HG03135 (cell line): ENCODE data around the gene TCEA3.
A peak's percentile ranks its signal among the peaks of the same experiment; 100 is the strongest.

ENCODE experiments used
- ATAC-seq: cut with Tn5 transposase; IDR thresholded peaks from one replicate; pipeline ENCODE4 v1.9.1; 2021; ENCODE audit warnings: mild to moderate bottlenecking, moderate library complexity; ENCODE audit not compliant: unreplicated experiment

Gene TCEA3

DNA sequence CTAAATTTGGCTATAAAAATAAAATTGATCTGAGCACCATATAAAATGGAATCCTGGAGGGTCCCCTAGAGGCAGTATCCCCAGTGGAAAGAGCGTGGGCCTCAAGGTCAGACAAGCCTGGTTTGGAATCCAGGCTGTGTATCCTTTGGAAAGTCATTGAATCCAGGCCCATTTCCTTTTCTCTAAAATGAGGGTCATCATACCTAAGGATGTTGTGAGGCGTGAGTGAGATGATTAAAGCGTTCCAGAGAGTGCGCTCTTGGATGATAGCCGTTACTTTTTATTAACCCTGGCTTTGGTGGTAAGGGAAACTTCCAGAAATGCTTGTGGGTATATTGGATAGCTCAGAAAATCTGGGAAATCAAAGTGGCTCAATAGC, 54.2 kb downstream of the TCEA3 start:
- ATAC-seq = no peak

DNA sequence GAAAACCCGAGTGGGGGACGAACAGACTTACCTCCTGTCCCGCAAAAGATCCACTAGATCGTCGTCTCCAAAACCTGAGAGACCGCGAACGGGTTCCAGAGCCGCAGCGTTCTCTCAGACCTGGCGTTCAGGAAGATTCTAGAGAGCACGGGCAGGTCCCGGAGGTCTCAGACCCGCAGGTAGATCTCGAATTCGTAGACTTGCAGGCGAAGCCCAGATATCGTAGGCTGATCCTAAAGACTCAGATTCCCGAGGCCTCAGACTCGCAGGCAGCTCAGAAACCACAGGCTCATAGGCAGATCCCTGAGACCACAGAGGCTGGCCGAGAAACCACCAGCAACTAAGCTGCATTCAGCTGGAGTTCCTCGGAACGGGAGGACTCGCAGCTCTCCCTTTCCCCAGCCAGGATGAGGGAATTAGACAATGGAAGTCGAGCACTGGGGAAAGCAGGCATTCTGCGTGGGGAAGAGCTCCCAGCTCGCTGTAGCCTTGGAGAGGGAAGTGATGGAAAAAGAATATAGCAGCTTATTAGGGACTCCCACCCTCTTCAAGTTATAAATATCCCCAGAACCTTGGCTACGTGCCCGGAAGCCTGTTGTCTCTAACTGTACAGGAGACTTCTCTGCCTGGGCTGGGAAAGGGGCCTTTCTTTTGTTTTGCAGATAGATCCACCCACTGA, 55.1 kb downstream of the TCEA3 start, which contains the start of gene ZNF436:
TSS of gene ZNF436 (minus strand) at position 502 of the 679 bp plus-strand sequence. CDS start 1,831 bp downstream, outside the sequence.
- no peak for ATAC-seq

DNA sequence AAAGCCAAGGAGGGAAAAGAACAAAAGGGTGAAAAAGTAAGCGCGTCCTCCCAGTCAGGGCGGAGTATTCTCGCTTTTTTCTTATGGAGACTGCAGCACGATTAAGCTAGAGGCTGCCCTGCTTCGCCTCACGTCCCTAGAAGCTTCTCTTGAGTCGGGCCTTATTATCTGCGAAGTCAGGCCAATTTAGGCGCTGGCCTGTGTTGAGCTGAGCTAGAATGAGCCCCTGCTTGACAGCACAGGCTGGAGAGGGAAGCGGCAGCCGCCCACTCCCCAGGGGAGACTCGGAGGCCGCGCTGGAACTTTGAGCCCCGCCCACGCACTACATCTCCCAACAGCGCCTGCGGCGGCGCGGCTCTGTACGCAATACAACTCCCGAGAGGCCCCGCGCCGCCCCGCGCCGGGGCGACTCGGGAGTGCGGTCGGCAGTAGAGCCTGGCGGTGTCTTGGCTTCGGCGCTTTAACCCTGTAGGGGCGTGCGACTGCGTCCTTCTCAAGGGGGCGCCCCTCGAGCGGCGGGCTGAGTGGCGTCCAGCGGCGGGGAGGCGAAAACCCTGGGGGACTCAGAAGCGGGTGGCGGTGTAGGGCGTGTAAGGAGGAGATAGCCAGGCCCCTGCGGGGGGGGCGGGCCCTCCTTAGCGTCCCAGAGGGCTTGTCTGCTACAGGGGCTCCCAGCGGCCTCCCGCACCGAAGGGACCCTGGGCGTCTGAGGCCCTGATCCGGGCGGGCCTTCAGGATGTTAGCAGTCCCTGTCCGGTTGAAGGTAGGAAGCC, 55.8 kb downstream of the TCEA3 start:
- peak; percentile 64 for ATAC-seq

DNA sequence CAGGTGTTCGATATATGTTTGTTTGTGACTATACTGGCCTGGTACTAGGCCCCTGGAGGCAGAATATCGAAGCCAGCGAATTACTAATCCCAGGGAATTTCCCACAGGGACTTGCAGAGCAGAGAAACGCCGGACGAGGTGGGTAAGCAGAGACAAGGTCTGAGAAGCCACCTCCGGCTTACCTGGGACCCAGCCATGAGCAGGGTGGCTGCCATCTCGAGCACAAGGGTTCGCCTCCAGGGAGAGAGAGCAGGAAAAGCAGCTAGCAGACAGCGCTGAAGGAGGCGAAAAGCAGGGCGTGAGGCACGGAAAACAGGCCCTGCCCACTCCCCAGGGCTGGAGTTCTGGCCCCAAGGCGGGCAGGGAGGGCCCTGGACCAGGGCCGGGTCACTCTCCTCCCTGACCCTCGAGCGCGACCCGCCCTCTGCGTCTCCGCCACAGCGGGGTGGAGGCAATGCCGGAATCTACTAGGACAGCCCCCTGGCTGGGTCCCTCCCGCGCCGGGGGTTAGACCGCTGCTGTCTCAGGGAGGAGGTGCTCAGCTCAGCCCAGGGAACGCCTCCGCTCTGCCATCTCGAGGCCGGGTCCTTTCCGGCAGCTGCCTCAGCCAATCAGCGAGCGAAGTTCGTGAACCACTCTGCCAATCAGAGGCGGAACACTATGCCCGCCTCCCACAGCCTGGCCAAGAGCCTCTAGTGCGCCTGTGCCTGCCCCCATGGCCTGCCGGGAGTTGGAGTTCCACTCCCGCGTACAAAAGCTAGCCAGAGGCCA, 56.6 kb downstream of the TCEA3 start:
- peak; percentile 91 for ATAC-seq

DNA sequence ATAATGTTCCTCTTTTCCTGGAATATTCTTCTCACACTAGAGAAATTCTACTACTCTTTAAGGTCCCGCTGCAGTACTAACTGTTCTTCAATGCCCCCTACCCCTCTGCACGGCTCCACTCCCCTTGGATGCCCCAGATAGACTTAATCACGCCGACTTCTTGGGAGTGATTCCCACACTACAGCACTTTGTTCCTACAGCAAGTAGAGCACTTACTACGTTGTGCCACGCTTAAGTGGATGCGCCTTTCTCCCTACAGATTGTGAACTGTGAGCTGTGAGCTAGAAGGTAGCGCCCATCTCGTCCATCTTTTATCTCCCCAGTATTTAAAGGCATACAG, 57.1 kb downstream of the TCEA3 start:
- ATAC-seq = no peak

DNA sequence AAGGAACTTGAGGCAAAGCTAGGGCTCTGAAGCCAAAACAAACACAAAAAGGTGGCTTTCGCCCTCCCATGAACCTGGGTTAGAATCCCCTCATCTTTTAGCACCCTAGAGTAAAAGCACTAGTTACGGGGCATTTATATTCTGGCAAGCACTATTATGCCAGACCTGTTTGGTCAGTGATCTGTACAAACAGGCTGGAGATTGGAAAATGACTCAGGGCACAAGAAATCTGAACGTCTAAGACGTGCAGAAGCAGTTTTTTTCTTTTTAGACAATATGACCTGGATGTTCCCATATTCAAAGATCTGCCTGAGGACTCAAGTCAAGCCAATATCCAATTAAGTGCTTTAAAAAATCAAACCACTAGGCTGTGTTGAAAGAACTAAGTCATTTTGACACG, 58.0 kb downstream of the TCEA3 start:
- ATAC-seq = no peak

DNA sequence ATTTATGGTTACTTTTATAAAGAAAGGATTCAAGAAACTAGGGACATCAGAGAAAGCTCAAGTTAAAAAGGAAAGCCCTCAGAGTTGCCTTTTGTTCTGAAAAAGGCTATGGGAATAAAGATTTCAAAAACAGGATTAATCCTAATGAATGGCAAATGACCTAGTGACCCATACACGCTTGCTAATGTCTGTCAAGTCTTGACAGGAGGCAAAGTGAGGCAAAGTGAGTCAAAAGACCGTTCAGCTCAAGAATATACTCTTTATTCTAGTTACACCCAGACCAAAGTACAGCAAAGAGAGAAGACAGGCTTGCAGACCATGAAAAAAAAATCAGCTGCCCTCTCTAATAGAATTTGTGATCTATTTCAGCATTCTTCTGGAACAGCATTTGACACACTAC, 58.4 kb downstream of the TCEA3 start:
- no peak for ATAC-seq

DNA sequence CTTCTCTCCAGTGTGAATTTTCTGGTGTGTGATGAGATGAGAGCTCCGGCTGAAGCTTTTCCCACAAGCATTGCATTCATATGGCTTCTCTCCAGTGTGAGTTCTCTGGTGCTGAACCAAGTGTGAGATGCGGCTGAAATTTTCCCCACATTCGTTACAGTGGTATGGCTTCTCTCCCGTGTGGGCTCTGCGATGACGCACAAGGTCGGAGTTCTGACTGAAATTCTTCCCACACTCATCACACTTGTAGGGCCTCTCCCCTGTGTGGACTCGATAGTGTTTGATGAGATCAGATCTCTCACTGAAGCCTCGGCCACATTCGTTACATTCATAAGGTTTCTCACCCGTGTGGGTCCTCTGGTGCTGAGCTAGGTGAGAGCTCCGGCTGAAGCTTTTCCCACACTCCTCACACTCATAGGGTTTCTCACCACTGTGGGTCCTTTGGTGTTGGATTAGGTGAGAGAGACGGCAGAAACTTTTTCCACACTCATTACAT, 62.3 kb downstream of the TCEA3 start:
- no peak for ATAC-seq

DNA sequence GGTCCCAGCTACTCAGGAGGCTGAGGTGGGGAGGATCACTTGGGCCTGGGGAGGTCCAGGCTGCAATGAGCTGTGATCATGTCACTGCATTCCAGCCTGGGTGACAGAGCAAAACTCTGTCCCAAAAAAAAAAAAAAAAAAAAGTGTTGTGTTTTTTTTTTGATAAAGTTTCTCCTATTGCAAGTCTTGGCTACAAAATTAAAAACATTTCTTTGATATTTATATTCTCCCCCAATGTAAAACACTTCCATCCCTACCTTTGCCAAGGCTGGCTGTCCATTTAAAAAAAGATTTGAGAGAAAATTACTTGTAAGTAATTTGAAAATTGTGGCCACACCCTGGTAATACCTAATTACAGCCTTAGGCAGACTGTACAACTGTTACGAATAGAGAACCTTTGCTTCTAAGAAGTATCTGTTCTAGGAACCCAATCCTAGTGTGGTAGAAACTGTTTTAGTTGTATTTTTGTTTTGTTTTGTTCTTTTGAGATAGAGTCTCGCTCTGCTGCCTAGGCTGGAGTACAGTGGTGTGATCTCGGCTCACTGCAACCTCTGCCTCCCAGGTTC, 66.2 kb downstream of the TCEA3 start:
- ATAC-seq = no peak

DNA sequence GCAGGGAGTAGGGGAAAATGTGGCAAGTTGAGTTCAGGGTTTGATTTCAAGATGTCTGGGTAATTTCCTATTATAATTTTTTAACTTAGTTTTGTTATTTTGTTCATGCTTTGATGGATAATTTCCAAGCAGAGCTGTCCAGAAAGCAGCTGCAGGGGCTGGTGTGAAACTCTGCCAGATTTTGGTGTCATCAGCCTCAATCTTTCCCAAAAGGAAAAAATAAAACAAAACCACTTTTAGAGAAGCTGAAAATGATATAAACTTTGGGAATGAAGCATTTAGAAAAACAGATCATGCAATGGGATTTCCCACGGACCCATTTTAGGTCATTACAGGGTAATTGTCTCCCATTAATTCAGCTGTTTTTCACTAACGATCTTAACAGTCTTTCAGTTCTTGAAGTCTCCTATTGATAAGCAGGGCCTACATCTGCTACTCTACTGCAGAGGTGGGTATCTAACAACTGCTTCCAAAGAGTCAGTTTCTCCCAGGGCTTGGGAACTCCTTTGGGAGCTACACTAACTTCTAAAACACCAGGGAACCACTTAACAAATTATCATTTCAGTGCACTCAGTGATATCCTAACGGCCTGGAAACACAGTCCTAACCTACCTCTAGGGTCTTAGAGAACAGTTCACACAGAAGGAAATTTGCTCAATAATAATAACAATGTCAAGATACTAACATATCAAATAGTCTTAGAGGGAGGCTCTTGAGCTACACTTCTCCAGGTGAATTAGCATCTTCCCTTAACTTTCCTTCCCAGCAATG, 67.2 kb downstream of the TCEA3 start:
- no peak for ATAC-seq

DNA sequence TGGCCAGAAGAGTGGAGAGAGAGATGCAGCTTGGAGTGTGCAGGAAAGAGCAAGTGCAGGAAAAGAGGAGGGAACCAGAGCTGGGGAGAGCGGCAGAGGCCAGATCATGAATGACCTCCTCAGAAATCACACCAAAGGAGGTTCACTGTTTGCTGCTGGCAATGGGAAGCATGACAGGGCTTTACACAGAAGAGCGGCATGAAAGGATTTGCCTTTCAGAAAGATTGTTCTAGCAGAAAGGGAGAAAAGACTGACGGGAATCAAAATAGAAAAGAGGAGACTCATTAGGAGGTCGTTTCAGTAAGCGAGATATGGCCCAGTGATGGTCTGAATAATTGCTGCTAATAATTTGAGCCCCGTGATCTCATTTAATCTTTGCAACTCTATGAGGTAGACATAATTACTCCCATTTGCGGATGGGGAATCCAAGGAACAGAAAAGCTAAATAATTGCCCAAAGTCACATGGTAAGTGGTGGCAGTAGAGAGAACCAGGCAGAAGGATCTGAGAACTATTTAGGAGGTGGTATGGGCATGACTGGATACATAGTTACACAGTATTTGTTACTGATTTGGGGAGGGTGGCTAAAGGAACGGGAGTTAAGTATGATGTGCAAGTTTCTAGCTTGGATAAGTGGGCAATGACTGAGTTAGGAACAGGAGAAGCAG, 67.9 kb downstream of the TCEA3 start:
- no peak for ATAC-seq

DNA sequence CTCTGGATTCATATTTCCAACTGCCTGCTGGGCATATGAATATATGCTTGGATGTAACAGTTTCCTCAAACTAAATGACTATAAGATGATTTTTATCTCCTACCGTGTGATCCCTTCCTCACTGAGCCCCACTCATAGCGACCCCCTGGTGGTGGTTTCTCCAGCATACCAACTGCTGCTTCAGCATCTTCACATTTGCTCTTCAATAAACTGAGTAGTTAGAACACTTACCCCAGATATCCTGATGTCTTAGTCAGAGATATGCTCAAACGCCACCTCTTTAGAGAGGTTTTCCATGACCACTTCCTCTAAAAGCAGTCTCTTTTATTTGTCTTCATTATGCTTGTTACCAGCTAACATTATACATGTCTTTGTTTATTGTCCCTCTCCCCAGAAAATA, 70.3 kb downstream of the TCEA3 start:
- ATAC-seq = no peak

DNA sequence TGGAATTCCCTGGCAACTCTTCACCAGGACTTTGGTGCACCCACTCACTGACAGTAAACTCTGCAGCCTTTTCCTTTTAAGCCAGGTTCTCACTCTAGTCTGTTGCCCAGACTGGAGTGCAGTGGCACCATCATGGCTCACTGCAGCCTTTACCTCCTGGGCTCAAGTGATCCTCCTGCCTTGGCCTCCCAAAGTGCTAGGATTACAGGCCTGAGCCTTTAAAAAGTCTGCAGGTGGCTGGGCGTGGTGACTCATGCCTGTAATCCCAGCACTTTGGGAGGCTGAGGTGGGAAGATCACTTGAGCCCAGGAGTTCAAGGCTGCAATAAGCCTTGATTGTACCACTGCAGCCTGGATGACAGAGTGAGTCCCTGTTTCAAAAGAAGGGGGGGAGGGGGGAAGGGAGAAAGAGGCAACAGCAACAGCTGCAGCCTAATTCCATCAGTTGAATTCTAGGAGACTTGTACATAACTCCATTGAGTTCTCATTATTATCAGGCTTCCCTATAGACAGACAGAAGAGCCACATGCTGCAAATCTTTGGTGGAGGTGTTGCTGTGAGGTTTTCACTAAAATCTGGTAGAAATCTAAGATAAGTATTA, 72.4 kb downstream of the TCEA3 start:
- no peak for ATAC-seq

DNA sequence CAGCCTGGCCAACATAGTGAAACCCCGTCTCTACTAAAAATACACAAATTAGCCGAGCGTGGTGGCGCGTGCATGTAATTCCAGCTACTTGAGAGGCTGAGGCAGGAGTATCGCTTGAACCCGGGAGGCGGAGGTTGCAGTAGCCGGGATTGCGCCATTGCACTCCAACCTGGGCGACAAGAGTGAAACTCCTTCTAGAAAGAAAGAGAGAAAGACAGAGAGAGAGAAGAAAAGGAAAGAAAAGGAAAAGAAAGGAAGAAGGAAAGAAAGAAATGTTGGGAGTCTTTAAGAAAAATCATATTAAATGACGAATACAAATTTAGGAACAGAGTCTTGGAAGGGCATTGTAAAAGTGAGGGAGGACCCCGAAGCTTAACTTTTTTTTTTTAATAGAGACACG, 78.6 kb downstream of the TCEA3 start:
- no peak for ATAC-seq

DNA sequence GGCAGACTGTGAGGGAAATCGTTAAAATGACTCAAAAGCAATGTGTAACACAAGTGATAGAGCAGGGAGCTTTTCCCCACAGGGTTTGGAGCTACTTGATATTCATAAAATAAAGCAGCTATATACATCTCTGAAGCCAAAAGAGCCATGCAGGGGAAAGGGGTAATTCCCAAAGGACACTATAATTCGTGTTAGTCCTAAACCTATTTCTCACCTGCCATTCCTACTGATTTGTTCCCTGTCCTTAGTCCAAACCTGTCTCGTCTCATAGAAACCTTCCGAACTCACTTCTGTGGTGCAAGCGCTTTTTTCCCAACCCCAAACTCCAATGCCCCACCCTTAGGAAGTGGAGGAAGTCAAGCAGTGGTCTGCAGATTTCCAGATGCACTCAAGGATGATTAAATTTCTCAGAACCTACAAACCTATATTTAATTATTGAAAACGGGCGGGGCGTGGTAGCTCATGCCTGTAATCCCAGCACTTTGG, 79.5 kb downstream of the TCEA3 start:
- ATAC-seq = no peak

DNA sequence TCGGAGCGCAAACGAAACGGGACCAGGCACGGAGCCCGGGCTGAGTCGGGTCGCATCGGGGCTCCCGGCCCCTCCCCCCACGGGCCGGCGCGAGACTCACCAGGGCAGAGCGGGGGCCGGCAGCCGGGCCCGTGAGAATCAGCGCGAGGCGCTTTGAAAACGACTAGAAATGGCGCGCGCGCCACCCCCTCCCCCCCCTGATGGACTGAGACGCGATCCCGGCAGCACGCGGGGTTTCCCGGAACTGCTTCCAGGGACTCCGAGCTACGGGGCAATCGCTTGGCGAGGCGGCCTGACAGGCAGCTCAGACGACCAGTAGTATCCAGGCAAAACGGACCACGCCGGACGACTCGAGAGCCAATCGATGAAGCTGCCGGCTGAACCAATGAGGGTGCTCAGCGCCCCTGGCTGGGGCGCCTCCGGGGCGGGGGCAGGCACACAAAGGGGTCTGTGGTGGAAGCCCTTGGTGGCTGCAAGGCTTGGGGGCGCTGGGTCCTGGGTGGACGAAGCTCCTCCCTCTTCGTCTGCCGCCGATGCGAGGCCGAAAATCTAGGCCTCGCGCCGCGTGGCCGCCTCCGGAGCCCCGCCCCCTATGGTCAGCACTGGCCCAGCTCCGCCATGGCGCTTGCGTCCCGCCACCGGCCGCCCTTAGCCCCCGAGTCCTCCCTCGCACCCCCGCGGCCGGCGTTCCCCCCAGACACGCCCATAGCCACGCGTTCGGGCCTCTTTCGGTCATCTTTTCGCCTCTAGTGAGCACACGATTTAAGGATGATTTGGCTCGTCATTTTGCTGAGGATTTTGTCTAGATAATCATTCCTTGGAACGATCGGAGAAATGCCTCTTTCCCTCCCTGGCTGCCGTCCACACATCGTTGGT, 80.2 kb downstream of the TCEA3 start, which contains the start of gene HNRNPR:
TSS of gene HNRNPR (minus strand) at position 174 of the 876 bp plus-strand sequence. CDS start 3,276 bp downstream, outside the sequence.
- peak; percentile 90 for ATAC-seq

DNA sequence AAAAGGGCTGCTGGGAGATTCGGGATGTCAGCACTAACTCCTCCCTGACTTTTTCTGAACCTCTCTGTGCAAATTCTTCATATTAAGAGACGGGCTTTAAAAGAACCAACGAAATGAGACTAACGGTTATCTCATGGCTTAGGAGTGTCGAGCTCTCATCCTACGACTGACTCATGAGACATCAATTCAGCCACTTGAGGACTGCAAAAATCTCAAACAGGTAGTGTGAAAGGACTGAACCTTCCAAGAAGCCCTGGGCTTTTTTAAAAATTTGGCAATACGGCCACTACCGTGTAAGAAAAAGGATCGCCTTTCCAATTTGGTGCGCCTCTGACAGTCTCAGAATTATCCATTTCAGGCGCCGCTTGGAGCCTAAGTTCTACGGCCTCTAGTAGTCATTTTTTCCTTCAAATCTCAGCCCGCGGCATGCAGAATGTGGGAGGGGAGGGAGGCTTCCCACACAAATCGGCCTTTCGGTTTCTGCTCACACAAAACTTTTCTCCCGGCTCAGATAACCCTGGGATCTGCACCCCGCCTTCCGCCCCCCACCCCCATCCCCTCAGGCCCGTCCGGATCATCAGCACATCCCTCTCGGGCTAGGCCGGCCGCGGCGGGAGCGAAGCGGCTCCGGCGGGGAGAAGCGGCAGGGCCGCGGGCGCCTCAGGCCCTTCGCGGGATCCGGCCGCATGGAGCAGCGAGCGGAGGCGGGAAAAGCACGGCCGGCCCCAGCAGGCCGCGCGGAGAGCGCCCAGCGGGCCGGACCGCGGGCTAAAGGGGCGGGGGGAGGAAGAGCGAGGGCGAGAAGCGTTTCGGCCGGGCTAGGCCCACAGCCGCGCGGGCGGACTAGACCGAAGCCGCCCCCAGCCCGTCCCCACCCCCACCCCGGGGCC, 81.1 kb downstream of the TCEA3 start:
- ATAC-seq = peak; percentile 19
